ENCODE data around the gene DPP7. TPM values are rescaled to one million over a fixed set of nuclear protein-coding genes. Genes with fewer than 3 reads are reported as not detected.
"Not testable (repeated sequence)": the region's sequence is repeated elsewhere in the genome, so short reads cannot be mapped to it uniquely, and the experiment has no call there.

The DPP7 gene
- total RNA-seq, 2 donors from 2014 or later: 147 to 235 TPM

DNA sequence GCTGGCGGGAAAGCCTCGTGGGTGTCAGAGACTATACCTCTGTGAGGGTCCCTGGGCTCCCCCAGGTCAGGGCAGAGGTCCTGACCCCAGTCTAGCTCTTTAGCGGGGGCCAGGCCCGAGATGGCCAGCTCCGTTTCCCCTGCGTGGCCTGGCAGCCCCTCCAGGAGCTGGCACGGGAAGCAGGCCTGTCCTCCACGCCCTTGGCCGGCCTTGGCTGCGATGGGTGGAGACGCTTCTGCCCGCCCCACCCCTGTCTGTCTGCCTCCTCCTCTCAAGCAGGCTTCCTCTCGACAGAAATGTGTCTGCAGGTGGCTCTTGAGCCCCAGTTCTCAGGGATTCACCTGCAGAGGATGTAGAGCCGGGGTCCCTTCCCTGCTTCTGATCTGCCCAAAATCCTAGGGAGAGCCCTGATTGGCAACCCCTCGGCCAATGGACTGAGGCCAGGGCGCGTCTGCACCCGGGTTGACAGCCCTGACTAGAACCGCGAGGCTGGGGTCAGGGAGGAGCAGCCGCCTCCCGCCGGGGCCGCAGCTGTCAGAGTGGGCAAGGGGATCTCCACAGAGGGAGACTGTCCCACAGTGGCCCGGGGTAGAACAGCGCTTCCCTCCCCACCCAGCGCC, 21.8 kb upstream of the DPP7 start:
- TF ChIP-seq POLR2A (IDR thresholded peaks at IDR 0.05): no peak
- TF ChIP-seq POLR2AphosphoS5 (IDR thresholded peaks at IDR 0.05): no peak
- peaks cover 26% of the 10 kb centered on the region for H3K27me3 ChIP-seq (replicated peaks; ENCODE audit: insufficient read depth)
- WGBS: 21% methylated on average over 16 of the region's 27 CpGs

GRCh38 chr9:137135154-137135553, 20.6 kb upstream of the DPP7 start:
- H3K4me1 ChIP-seq (replicated peaks); H3K36me3 ChIP-seq; DNase-seq (ENCODE audit: low spot score); intact Hi-C loops (cut with DNase I); H3K27ac ChIP-seq; H3K4me3 ChIP-seq; H3K9me3 ChIP-seq: not testable (repeated sequence)
- peaks cover 18% of the 10 kb centered on the region for H3K27me3 ChIP-seq (replicated peaks; ENCODE audit: insufficient read depth)
- WGBS: 85% methylated on average over 9 of the region's 9 CpGs

More for the DNA sequence above, 21.8 kb upstream of the DPP7 start:
- no peak for DNase-seq (ENCODE audit: low spot score)
- H3K36me3 ChIP-seq: no peaks in the 10 kb centered on the region
- no peaks in the 10 kb centered on the region for H3K4me1 ChIP-seq (replicated peaks)
- no peaks in the 10 kb centered on the region for H3K9me3 ChIP-seq
- H3K4me3 ChIP-seq: no peak overlapping the region
- intact Hi-C loops (cut with DNase I): no loop called here
- no peak overlapping the region for H3K27ac ChIP-seq

DNA sequence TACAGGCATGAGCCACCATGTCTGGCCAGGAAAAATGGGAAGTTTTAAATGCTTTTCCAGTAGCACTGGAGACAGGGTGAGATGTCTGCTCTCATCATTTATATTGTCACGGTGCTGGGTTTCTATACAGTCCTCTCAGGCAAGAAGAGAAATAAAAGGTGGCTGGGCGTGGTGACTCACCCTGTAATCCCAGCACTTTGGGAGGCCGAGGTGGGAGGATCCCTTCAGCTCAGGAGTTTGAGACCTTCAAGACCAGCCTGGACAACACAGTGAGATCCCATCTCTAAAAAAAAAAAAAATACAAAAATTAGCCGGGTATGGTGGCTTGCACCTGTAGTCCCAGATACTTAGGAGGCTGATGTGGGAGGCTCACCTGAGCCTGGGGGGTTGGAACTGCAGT, 19.7 kb upstream of the DPP7 start:
- intact Hi-C loops (cut with DNase I): no loop called here
- Histone ChIP-seq H3K27me3 (replicated peaks; ENCODE audit: insufficient read depth) (peaks cover 10% of the 10 kb centered on the region), H3K36me3 (no peaks in the 10 kb centered on the region), H3K27ac (no peak overlapping the region), H3K9me3 (no peaks in the 10 kb centered on the region), H3K4me3 (no peak overlapping the region), H3K4me1 (replicated peaks) (no peaks in the 10 kb centered on the region)
- DNase-seq (ENCODE audit: low spot score): no peak
- TF ChIP-seq POLR2AphosphoS5 (IDR thresholded peaks at IDR 0.05) (no peak), POLR2A (IDR thresholded peaks at IDR 0.05) (no peak)
- TF ChIP-seq, protein P1, sequence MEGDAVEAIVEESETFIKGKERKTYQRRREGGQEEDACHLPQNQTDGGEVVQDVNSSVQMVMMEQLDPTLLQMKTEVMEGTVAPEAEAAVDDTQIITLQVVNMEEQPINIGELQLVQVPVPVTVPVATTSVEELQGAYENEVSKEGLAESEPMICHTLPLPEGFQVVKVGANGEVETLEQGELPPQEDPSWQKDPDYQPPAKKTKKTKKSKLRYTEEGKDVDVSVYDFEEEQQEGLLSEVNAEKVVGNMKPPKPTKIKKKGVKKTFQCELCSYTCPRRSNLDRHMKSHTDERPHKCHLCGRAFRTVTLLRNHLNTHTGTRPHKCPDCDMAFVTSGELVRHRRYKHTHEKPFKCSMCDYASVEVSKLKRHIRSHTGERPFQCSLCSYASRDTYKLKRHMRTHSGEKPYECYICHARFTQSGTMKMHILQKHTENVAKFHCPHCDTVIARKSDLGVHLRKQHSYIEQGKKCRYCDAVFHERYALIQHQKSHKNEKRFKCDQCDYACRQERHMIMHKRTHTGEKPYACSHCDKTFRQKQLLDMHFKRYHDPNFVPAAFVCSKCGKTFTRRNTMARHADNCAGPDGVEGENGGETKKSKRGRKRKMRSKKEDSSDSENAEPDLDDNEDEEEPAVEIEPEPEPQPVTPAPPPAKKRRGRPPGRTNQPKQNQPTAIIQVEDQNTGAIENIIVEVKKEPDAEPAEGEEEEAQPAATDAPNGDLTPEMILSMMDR (IDR thresholded peaks at IDR 0.05): no peak
- WGBS: 75% methylated on average over 4 of the region's 4 CpGs

GRCh38 chr9:137130176-137130755, 15.7 kb upstream of the DPP7 start:
- no peaks in the 10 kb centered on the region for H3K9me3 ChIP-seq
- intact Hi-C loops (cut with DNase I): no loop called here
- no peak for DNase-seq (ENCODE audit: low spot score)
- H3K4me3 ChIP-seq: peak overlapping the region; percentile 60 to 69
- peaks cover 4% of the 10 kb centered on the region for H3K4me1 ChIP-seq (replicated peaks)
- TF ChIP-seq POLR2A (IDR thresholded peaks at IDR 0.05): no peak
- WGBS: 15% methylated on average over 24 of the region's 58 CpGs
- H3K36me3 ChIP-seq: no peaks in the 10 kb centered on the region
- H3K27ac ChIP-seq: peak overlapping the region; percentile 63 to 67
- no peaks in the 10 kb centered on the region for H3K27me3 ChIP-seq (replicated peaks; ENCODE audit: insufficient read depth)

- no peaks in the 10 kb centered on the region for H3K36me3 ChIP-seq
- intact Hi-C loops (cut with DNase I): no loop called here
- peak overlapping the region; percentile 60 to 69 for H3K4me3 ChIP-seq
- peak overlapping the region; percentile 63 to 67 for H3K27ac ChIP-seq
- under 1% methylated on average over 36 of the region's 86 CpGs for WGBS
- TF ChIP-seq POLR2A (IDR thresholded peaks at IDR 0.05): peak; percentile 38
- TF ChIP-seq, protein P1 (IDR thresholded peaks at IDR 0.05): peak in 1 of 4 experiments; percentile 22
- TF ChIP-seq POLR2AphosphoS5 (IDR thresholded peaks at IDR 0.05): peak; percentile 91
- no peaks in the 10 kb centered on the region for H3K27me3 ChIP-seq (replicated peaks; ENCODE audit: insufficient read depth)
- no peaks in the 10 kb centered on the region for H3K9me3 ChIP-seq
- H3K4me1 ChIP-seq (replicated peaks): peaks cover 4% of the 10 kb centered on the region
- DNase-seq (ENCODE audit: low spot score): peak; percentile 79
Measured at GRCh38 chr9:137129456-137130175, 15.1 kb upstream of the DPP7 start.

- TF ChIP-seq, protein P1 (IDR thresholded peaks at IDR 0.05): no peak
- no peak for TF ChIP-seq POLR2A (IDR thresholded peaks at IDR 0.05)
- TF ChIP-seq POLR2AphosphoS5 (IDR thresholded peaks at IDR 0.05): no peak
- no peaks in the 10 kb centered on the region for H3K9me3 ChIP-seq
- DNase-seq (ENCODE audit: low spot score): no peak
- H3K4me1 ChIP-seq (replicated peaks): peaks cover 4% of the 10 kb centered on the region
- 24% methylated on average over 37 of the region's 37 CpGs for WGBS
- intact Hi-C loops (cut with DNase I): no loop called here
- H3K36me3 ChIP-seq: no peaks in the 10 kb centered on the region
- peak overlapping the region; percentile 63 to 67 for H3K27ac ChIP-seq
- no peaks in the 10 kb centered on the region for H3K27me3 ChIP-seq (replicated peaks; ENCODE audit: insufficient read depth)
- peak overlapping the region; percentile 60 to 69 for H3K4me3 ChIP-seq
Measured at GRCh38 chr9:137128862-137129455, 14.4 kb upstream of the DPP7 start.
